Gastroesophageal sphincter (tissue), 4 donors: ENCODE data around the gene TP53BP1. TPM values are rescaled to one million over a fixed set of nuclear protein-coding genes. Genes with fewer than 3 reads are reported as not detected.

ENCODE experiments used
- ATAC-seq: fragments of 150-250 bp; one replicate; pipeline ENCODE4 v1.9.1; 2016; ENCODE audit warnings: mild to moderate bottlenecking, moderate library complexity
- H3K27ac ChIP-seq, 4 donors: fragments of 200-600 bp; sonication (generic) in 3 of 4; 1 replicate in 3 of 4; 2 replicates in 1 of 4; pipeline ENCODE4 v1.5.1; 2016 to 2019
- H3K27me3 ChIP-seq: fragments of 200-600 bp; sonication (generic); one replicate; pipeline ENCODE4 v1.5.1; 2019
- H3K36me3 ChIP-seq, 2 donors: fragments of 200-600 bp; sonication (generic); one replicate each; pipeline ENCODE4 v1.5.1; 2019; ENCODE audit warnings: control low read depth in 1 of 2
- H3K4me1 ChIP-seq, 3 donors: fragments of 200-600 bp; sonication (generic); 1 replicate in 2 of 3; 2 replicates in 1 of 3; pipeline ENCODE4 v1.5.1; 2016 to 2019; ENCODE audit warnings: control low read depth in 2 of 3
- H3K4me3 ChIP-seq, 2 donors: fragments of 200-600 bp; sonication (generic); one replicate each; pipeline ENCODE4 v1.5.1; 2019; ENCODE audit warnings: mild to moderate bottlenecking in 1 of 2, moderate library complexity in 1 of 2
- H3K9me3 ChIP-seq, 3 donors: fragments of 200-600 bp; sonication (generic); one replicate each; pipeline ENCODE4 v1.5.1; 2017 to 2019; ENCODE audit warnings: control low read depth in 2 of 3
- EP300 ChIP-seq: sonication (generic); formaldehyde crosslinking; IDR thresholded peaks from one replicate; pipeline ENCODE4 v1.6.1; 2017; ENCODE audit warnings: antibody characterized with exemption, mild to moderate bottlenecking
- POLR2A ChIP-seq, 2 donors: fragments of 450-650 bp; IDR thresholded peaks; one replicate each; pipeline ENCODE4 v1.6.1; 2017; ENCODE audit warnings: antibody characterized with exemption in 2 of 2, mild to moderate bottlenecking in 2 of 2, moderate library complexity in 1 of 2
- POLR2AphosphoS5 ChIP-seq: sonication (generic); formaldehyde crosslinking; IDR thresholded peaks from one replicate; pipeline ENCODE4 v1.6.1; 2017; ENCODE audit warnings: antibody characterized with exemption
- WGBS, 2 donors: methylation state at CpG; one replicate each; pipeline ENCODE4 v1.1.5; 2018; ENCODE audit warnings: low coverage in 1 of 2; 5-methylcytosine and 5-hydroxymethylcytosine counted together
- total RNA-seq, 4 donors: library from RNA; depleted of rRNA; stranded (reverse); fragments of >200 nt; gene quantifications; one replicate each; pipeline ENCODE4 v1.1.0, GENCODE V29; 2016
- TF ChIP-seq, protein P1 (sequence below), 4 experiments: fragments of 200-600 bp in 2 of 4; fragments of 450-650 bp in 2 of 4; sonication (generic) in 1 of 4; IDR thresholded peaks; one replicate each; pipeline ENCODE4 v1.5.1; 2017 to 2019; ENCODE audit warnings: antibody characterized with exemption in 4 of 4, mild to moderate bottlenecking in 2 of 4, moderate library complexity in 2 of 4

The TP53BP1 gene
- total RNA-seq, 4 donors from 2014 or later = 21.8 to 40.2 (median 33.5) TPM

DNA sequence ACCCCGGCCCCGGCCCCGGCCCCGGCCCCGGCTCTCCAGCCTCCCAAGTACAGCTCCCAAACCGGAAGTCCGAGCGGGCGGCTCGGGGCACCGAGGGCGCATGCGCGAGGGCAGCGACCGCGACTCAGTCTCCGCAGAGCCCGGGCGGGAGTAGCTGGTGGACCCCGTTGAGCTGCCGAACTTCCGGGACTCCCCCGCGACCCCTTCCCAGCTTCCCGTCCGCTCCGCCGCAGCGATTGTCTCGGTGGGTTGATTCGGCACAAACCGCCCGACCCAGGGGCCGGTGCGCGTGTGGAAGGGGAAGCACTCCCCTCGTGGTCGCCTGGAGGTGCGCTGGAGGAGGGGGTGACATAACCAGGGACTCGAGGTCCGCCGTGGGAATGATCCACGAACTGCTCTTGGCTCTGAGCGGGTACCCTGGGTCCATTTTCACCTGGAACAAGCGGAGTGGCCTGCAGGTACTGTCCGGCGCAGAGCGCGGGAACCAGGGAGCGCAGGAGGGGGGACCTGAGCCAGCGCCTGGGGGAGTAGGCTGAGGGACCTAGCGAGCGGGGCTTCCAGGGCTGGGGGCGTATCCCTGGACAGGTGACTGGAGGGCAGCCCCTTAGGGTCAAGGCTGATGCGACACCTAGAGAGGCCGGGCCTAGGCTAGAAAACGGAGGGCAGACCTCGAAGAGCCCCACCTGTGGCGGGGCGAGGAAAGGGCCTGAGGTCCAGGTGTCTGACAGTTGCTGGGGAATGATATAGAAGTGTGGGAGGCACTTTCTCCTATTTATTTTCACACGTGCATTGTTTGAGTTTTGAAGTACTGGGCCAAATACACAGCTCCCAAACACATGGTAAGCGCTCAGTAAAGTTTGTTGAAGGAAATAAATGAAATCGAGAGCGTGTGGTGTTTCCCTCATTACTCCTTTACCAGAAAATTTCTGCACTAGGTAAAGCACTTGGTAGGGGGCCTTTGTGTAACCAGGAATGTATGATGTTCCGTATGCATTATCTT is 121.7 kb downstream of the TP53BP1 start, which contains the start of the genes TUBGCP4 and ZSCAN29:
Gene TUBGCP4, plus strand, starts transcription at position 127 of the 1,000 bp plus-strand sequence. Its CDS starts 254 bp downstream, at position 381.
Gene ZSCAN29, minus strand, starts transcription at position 69 of the 1,000 bp plus-strand sequence. CDS start 1,130 bp downstream, outside the sequence.
- H3K36me3 ChIP-seq = peaks cover 0 to 20% of the 10 kb centered on the region in 2 donors
- ATAC-seq = peak; percentile 93
- H3K27ac ChIP-seq = peak within 1 kb of the TSS; percentile 45 to 85 (median 77)
- TF ChIP-seq POLR2AphosphoS5 (no peak), EP300 (no peak), POLR2A (IDR thresholded peaks at IDR 0.05) (peak; percentile 36 to 39)
- TF ChIP-seq, protein P1, sequence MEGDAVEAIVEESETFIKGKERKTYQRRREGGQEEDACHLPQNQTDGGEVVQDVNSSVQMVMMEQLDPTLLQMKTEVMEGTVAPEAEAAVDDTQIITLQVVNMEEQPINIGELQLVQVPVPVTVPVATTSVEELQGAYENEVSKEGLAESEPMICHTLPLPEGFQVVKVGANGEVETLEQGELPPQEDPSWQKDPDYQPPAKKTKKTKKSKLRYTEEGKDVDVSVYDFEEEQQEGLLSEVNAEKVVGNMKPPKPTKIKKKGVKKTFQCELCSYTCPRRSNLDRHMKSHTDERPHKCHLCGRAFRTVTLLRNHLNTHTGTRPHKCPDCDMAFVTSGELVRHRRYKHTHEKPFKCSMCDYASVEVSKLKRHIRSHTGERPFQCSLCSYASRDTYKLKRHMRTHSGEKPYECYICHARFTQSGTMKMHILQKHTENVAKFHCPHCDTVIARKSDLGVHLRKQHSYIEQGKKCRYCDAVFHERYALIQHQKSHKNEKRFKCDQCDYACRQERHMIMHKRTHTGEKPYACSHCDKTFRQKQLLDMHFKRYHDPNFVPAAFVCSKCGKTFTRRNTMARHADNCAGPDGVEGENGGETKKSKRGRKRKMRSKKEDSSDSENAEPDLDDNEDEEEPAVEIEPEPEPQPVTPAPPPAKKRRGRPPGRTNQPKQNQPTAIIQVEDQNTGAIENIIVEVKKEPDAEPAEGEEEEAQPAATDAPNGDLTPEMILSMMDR (IDR thresholded peaks at IDR 0.05) = peak in 1 of 4 experiments; percentile 41
- H3K4me1 ChIP-seq = peaks cover 0 to 45% (median 14%) of the 10 kb centered on the region in 3 donors
- H3K27me3 ChIP-seq = no peaks in the 10 kb centered on the region
- peak within 1 kb of the TSS; percentile 78 to 90 for H3K4me3 ChIP-seq
- WGBS, 2 donors = 13 to 18% methylated on average over 6 to 10 of the region's 66 CpGs
- H3K9me3 ChIP-seq = no peaks in the 10 kb centered on the region

DNA sequence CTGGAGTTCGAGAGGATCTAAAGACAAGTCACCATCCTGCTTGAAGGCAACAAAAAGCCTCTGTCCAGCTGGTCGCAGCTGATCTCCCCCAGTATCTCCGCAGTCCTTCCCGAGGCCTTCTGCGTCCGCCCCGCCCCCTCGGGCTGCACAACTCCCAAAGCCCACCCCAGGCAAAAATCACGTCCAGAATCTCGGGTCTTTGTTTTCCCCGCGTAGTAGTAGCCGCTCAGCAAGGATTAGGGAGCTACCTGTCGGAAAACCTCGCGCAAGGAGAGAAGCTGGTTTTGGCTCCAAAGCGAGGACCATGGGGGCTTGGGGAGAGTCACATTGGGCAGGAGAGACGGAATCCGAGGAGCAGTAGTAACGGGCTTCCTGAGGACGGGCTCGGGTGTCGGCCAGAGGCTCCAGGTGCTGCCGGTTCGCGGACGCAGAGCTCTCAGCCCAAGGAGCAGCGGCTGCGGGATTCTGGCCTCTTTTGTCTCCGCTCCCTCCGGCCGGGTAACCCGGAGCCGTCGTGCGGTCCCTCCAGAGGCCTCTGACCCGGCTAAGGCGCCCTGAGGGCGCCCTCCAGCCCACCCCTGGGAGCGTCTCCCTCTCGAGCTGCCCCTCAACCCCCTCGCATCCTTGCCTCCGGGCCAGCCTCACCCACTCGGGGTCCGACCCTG is 122.5 kb downstream of the TP53BP1 start:
- peak overlapping the region; percentile 78 to 90 for H3K4me3 ChIP-seq
- H3K27ac ChIP-seq = peak overlapping the region; percentile 45 to 85 (median 77)
- H3K4me1 ChIP-seq = peaks cover 0 to 49% (median 14%) of the 10 kb centered on the region in 3 donors
- 0 to 17% methylated on average over 1 to 4 of the region's 45 CpGs for WGBS, 2 donors
- H3K36me3 ChIP-seq = peaks cover 0 to 27% of the 10 kb centered on the region in 2 donors
- ATAC-seq = peak; percentile 65
- H3K27me3 ChIP-seq = no peaks in the 10 kb centered on the region
- TF ChIP-seq POLR2A (IDR thresholded peaks at IDR 0.05) (no peak), EP300 (no peak), POLR2AphosphoS5 (no peak)
- TF ChIP-seq, protein P1 (IDR thresholded peaks at IDR 0.05) = no peak
- peaks cover 0 to 4% (median 0%) of the 10 kb centered on the region in 3 donors for H3K9me3 ChIP-seq

DNA sequence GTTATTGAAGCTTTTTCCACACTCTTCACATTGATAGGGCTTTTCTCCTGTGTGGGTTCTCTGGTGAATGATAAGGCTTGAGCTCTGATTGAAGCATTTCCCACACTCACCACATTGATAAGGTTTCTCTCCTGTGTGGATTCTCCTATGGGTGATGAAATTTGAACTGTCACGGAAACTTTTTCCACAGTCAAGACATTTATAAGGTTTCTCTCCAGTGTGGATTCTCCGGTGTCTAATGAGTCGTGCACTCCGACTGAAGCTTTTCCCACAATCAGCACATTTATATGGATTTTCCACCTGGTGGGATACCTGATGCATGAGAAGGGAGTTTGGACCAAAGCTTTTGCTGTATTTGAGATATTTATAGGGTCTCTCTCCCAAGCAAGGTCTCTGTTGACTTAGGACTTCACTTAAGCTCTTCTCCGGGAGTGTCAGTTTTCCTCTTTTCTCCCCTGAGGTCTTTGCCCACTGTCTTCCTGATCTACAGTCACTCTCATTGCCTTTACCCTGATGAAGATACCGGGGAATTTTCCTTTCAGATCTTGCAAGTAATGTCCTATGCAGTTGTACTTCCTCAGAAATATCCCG is 131.5 kb downstream of the TP53BP1 start:
- Histone ChIP-seq H3K4me3 (no peak overlapping the region), H3K9me3 (peaks cover 2 to 80% (median 12%) of the 10 kb centered on the region in 3 donors), H3K36me3 (peaks cover 8 to 97% of the 10 kb centered on the region in 2 donors), H3K4me1 (peaks cover 0 to 9% (median 0%) of the 10 kb centered on the region in 3 donors), H3K27ac (no peak overlapping the region), H3K27me3 (no peaks in the 10 kb centered on the region)
- 94 to 100% methylated on average over 6 to 7 of the region's 7 CpGs for WGBS, 2 donors
- ATAC-seq = no peak
- TF ChIP-seq POLR2AphosphoS5 (no peak), EP300 (no peak), POLR2A (IDR thresholded peaks at IDR 0.05) (no peak)
- TF ChIP-seq, protein P1 (IDR thresholded peaks at IDR 0.05) = no peak

DNA sequence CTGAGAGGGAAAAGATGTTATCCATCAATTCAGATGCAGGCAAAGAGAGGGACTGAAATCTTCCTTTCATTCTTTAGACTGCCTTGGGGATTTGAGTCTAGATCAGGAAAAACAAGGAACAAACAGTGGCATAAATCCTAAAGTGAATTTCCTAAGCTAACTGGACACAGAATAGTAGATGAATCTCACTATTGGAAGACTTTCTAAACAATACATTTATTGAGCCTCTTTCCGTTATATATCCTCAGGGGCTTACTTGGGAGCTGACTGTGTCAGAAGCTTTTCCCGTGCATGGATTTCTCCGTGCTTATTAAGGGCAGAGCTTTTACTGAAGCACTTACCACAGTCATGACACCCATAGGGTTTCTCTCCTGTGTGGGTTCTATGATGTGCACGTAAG is 132.1 kb downstream of the TP53BP1 start:
- H3K4me1 ChIP-seq = peaks cover 0 to 9% (median 0%) of the 10 kb centered on the region in 3 donors
- H3K9me3 ChIP-seq = peaks cover 2 to 76% (median 12%) of the 10 kb centered on the region in 3 donors
- H3K4me3 ChIP-seq = no peak overlapping the region
- no peaks in the 10 kb centered on the region for H3K27me3 ChIP-seq
- no peak for ATAC-seq
- TF ChIP-seq POLR2AphosphoS5 (no peak), EP300 (no peak), POLR2A (IDR thresholded peaks at IDR 0.05) (no peak)
- TF ChIP-seq, protein P1 (IDR thresholded peaks at IDR 0.05) = no peak
- H3K36me3 ChIP-seq = peaks cover 8 to 93% of the 10 kb centered on the region in 2 donors
- 95 to 100% methylated on average over 2 to 4 of the region's 4 CpGs for WGBS, 2 donors
- no peak overlapping the region for H3K27ac ChIP-seq

Other genes starting within 250 kb of the TP53BP1 start
- gene TGM5, start 226.2 kb downstream of the TP53BP1 start, total RNA-seq = 1 to 10 TPM in 1 of 4 donors, under 1 TPM in 2, not detected in 1; 0.31 to 1.3 (median 0.58) TPM
- gene TGM7, start 190.9 kb downstream of the TP53BP1 start, total RNA-seq = not detected
- 1 to 10 TPM; 5.4 to 9.5 (median 6.4) TPM for gene LCMT2, start 162.6 kb downstream of the TP53BP1 start, total RNA-seq
- gene ZSCAN29, start 122.1 kb downstream of the TP53BP1 start, total RNA-seq = 10 to 100 TPM; 18.0 to 30.7 (median 22.3) TPM
- gene TUBGCP4, start 122.1 kb downstream of the TP53BP1 start, total RNA-seq = 10 to 100 TPM; 11.3 to 26.0 (median 14.2) TPM
- gene MAP1A, start 24.5 kb upstream of the TP53BP1 start, total RNA-seq = 10 to 100 TPM; 28.9 to 59.1 (median 35.1) TPM
- gene PPIP5K1, start 97.1 kb upstream of the TP53BP1 start, total RNA-seq = 10 to 100 TPM; 16.7 to 44.7 (median 22.1) TPM
- 1 to 10 TPM in 2 of 4 donors, not detected in 2; 6.4 to 7.8 TPM for gene CKMT1B, start 100.9 kb upstream of the TP53BP1 start, total RNA-seq
- gene STRC, start 125.6 kb upstream of the TP53BP1 start, total RNA-seq = under 1 TPM in 1 of 4 donors, not detected in 3; 0.40 TPM
- gene CATSPER2, start 155.7 kb upstream of the TP53BP1 start, total RNA-seq = 1 to 10 TPM in 3 of 4 donors, under 1 TPM in 1; 0.15 to 3.1 (median 2.1) TPM
- gene CKMT1A, start 200.7 kb upstream of the TP53BP1 start, total RNA-seq = under 1 TPM in 2 of 4 donors, not detected in 2; 0.40 to 0.62 TPM